SU-DHL-6 (cell line): Measurements from ENCODE around the gene PRDM10.

Experiments used
- CTCF ChIP-seq: fragments of 200-600 bp; sonication (generic); IDR thresholded peaks from one replicate; pipeline ENCODE4 v1.5.1; 2017; ENCODE audit warnings: antibody characterized with exemption, mild to moderate bottlenecking, low read length, moderate library complexity; ENCODE audit not compliant: insufficient read depth, poor library complexity, severe bottlenecking
- EZH2phosphoT487 ChIP-seq: fragments of 200-600 bp; sonication (generic), shearing (Covaris generic); conservative IDR thresholded peaks from 2 replicates; pipeline ENCODE4 v1.6.1; 2018; ENCODE audit warnings: mild to moderate bottlenecking, antibody characterized with exemption, low read length, moderate library complexity, mixed read lengths

GRCh38 chr11:129973809-129974208, 28.8 kb downstream of the PRDM10 start:
- no peak for TF ChIP-seq EZH2phosphoT487
- no peak for TF ChIP-seq CTCF
